ENCODE measurements around the gene CCDC149. TPM values are rescaled to one million over a fixed set of nuclear protein-coding genes. Genes with fewer than 3 reads are reported as not detected.

The CCDC149 gene
- total RNA-seq, 1 donor from 2014 or later: 0.14 TPM

- intact Hi-C loops (cut with micrococcal nuclease): no loop called here
Observed at GRCh38 chr4:24805566-24805965, 107.3 kb downstream of the CCDC149 start.

GRCh38 chr4:24805067-24805466 lies 107.8 kb downstream of the CCDC149 start:
- intact Hi-C loops (cut with micrococcal nuclease): no loop called here

GRCh38 chr4:24802648-24803047 lies 110.2 kb downstream of the CCDC149 start:
- intact Hi-C loops (cut with micrococcal nuclease): no loop called here

- intact Hi-C loops (cut with micrococcal nuclease): no loop called here
Observed at GRCh38 chr4:24801136-24801855, 111.5 kb downstream of the CCDC149 start.

- intact Hi-C loops (cut with micrococcal nuclease): no loop called here
Observed at GRCh38 chr4:24800325-24800895, 112.4 kb downstream of the CCDC149 start.

GRCh38 chr4:24799544-24800324 lies 113.1 kb downstream of the CCDC149 start:
- intact Hi-C loops (cut with micrococcal nuclease): no loop called here

GRCh38 chr4:24799196-24799543 lies 113.7 kb downstream of the CCDC149 start:
- intact Hi-C loops (cut with micrococcal nuclease): no loop called here

- intact Hi-C loops (cut with micrococcal nuclease): no loop called here
Observed at GRCh38 chr4:24798036-24798610, 114.7 kb downstream of the CCDC149 start.

GRCh38 chr4:24796620-24797019 lies 116.2 kb downstream of the CCDC149 start:
- intact Hi-C loops (cut with micrococcal nuclease): no loop called here

GRCh38 chr4:24795666-24796381 lies 117.0 kb downstream of the CCDC149 start:
- intact Hi-C loops (cut with micrococcal nuclease): no loop called here

GRCh38 chr4:24794916-24795665 lies 117.8 kb downstream of the CCDC149 start, which contains the start of gene SOD3:
TSS of gene SOD3 (plus strand) at chr4:24795573. CDS start at chr4:24799522, 3,949 bp downstream.
- intact Hi-C loops (cut with micrococcal nuclease): no loop called here

GRCh38 chr4:24794480-24794879 lies 118.4 kb downstream of the CCDC149 start:
- intact Hi-C loops (cut with micrococcal nuclease): no loop called here

- intact Hi-C loops (cut with micrococcal nuclease): no loop called here
Observed at GRCh38 chr4:24794051-24794450, 118.8 kb downstream of the CCDC149 start.

- intact Hi-C loops (cut with micrococcal nuclease): no loop called here
Observed at GRCh38 chr4:24793219-24794005, 119.4 kb downstream of the CCDC149 start.

GRCh38 chr4:24792552-24792951 lies 120.3 kb downstream of the CCDC149 start:
- intact Hi-C loops (cut with micrococcal nuclease): no loop called here

- intact Hi-C loops (cut with micrococcal nuclease): no loop called here
Observed at GRCh38 chr4:24791043-24791442, 121.8 kb downstream of the CCDC149 start.

- intact Hi-C loops (cut with micrococcal nuclease): no loop called here
Observed at GRCh38 chr4:24783506-24783905, 129.3 kb downstream of the CCDC149 start.

GRCh38 chr4:24781999-24782745 lies 130.7 kb downstream of the CCDC149 start:
- intact Hi-C loops (cut with micrococcal nuclease): no loop called here

GRCh38 chr4:24780936-24781495 lies 131.8 kb downstream of the CCDC149 start:
- intact Hi-C loops (cut with micrococcal nuclease): no loop called here
